ENCODE data around the gene NCAPG2. TPM values are rescaled to one million over a fixed set of nuclear protein-coding genes. Genes with fewer than 3 reads are reported as not detected.
"Not testable (repeated sequence)": the region's sequence is repeated elsewhere in the genome, so short reads cannot be mapped to it uniquely, and the experiment has no call there.

Gene NCAPG2
- total RNA-seq, 4 donors from 2014 or later = 3.4 to 9.0 (median 4.3) TPM

GRCh38 chr7:158642149-158642548 is 62.5 kb downstream of the NCAPG2 start:
- DNase-seq = no peak
- no peak overlapping the region for H3K27ac ChIP-seq
- TF ChIP-seq POLR2AphosphoS5 (IDR thresholded peaks at IDR 0.05) (no peak), POLR2A (IDR thresholded peaks at IDR 0.05) (no peak), EP300 (IDR thresholded peaks at IDR 0.05; ENCODE audit: low read depth) (no peak)
- 93 to 97% methylated on average over 2 to 4 of the region's 4 CpGs for WGBS, 2 donors (ENCODE audit: low coverage in 1 of 2)
- intact Hi-C loops (cut with DNase I; ENCODE audit: low total_unique reads) (no loop called here), in situ Hi-C loops (cut with MboI; ENCODE audit: low pct_ligation_motif_present in 1 of 4, low pct_unique_long_range_greater_than_20kb in 1 of 4, low sequenced_read_pairs in 3 of 4) (no loop called here)
- H3K4me1 ChIP-seq = no peaks in the 10 kb centered on the region
- no peak overlapping the region for H3K4me3 ChIP-seq
- H3K9me3 ChIP-seq = no peaks in the 10 kb centered on the region
- H3K27me3 ChIP-seq = no peaks in the 10 kb centered on the region
- H3K36me3 ChIP-seq = peaks cover 0 to 3% (median 0%) of the 10 kb centered on the region in 4 donors

DNA sequence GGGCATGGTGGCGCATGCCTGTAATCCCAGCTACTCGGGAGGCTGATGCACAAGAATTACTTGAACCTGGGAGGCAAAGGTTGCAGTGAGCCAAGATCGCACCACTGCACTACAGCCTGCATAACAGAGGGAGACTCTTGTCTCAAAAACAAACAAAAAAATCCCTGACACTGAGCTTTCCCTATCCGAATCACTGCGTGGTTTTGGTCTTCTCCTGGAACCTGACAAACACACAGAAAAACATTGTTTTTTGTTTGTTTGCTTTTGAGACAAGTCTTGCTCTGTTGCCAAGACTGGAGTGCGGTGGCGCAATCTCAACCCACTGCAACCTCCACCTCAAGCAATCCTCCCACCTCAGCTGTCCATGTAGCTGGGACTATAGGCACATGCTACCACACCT is 66.6 kb downstream of the NCAPG2 start:
- DNase-seq = no peak
- H3K36me3 ChIP-seq = no peaks in the 10 kb centered on the region
- in situ Hi-C loops (cut with MboI; ENCODE audit: low pct_ligation_motif_present in 1 of 4, low pct_unique_long_range_greater_than_20kb in 1 of 4, low sequenced_read_pairs in 3 of 4) (no loop called here), intact Hi-C loops (cut with DNase I; ENCODE audit: low total_unique reads) (no loop called here)
- H3K4me1 ChIP-seq = no peaks in the 10 kb centered on the region
- H3K4me3 ChIP-seq = no peak overlapping the region
- H3K27me3 ChIP-seq = no peaks in the 10 kb centered on the region
- WGBS, 2 donors (ENCODE audit: low coverage in 1 of 2) = 86 to 95% methylated on average over 5 to 7 of the region's 7 CpGs
- no peak overlapping the region for H3K27ac ChIP-seq
- no peaks in the 10 kb centered on the region for H3K9me3 ChIP-seq
- TF ChIP-seq EP300 (IDR thresholded peaks at IDR 0.05; ENCODE audit: low read depth) (no peak), POLR2A (IDR thresholded peaks at IDR 0.05) (no peak), POLR2AphosphoS5 (IDR thresholded peaks at IDR 0.05) (no peak)
- TF ChIP-seq, protein P1, sequence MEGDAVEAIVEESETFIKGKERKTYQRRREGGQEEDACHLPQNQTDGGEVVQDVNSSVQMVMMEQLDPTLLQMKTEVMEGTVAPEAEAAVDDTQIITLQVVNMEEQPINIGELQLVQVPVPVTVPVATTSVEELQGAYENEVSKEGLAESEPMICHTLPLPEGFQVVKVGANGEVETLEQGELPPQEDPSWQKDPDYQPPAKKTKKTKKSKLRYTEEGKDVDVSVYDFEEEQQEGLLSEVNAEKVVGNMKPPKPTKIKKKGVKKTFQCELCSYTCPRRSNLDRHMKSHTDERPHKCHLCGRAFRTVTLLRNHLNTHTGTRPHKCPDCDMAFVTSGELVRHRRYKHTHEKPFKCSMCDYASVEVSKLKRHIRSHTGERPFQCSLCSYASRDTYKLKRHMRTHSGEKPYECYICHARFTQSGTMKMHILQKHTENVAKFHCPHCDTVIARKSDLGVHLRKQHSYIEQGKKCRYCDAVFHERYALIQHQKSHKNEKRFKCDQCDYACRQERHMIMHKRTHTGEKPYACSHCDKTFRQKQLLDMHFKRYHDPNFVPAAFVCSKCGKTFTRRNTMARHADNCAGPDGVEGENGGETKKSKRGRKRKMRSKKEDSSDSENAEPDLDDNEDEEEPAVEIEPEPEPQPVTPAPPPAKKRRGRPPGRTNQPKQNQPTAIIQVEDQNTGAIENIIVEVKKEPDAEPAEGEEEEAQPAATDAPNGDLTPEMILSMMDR (IDR thresholded peaks at IDR 0.05) = no peak

DNA sequence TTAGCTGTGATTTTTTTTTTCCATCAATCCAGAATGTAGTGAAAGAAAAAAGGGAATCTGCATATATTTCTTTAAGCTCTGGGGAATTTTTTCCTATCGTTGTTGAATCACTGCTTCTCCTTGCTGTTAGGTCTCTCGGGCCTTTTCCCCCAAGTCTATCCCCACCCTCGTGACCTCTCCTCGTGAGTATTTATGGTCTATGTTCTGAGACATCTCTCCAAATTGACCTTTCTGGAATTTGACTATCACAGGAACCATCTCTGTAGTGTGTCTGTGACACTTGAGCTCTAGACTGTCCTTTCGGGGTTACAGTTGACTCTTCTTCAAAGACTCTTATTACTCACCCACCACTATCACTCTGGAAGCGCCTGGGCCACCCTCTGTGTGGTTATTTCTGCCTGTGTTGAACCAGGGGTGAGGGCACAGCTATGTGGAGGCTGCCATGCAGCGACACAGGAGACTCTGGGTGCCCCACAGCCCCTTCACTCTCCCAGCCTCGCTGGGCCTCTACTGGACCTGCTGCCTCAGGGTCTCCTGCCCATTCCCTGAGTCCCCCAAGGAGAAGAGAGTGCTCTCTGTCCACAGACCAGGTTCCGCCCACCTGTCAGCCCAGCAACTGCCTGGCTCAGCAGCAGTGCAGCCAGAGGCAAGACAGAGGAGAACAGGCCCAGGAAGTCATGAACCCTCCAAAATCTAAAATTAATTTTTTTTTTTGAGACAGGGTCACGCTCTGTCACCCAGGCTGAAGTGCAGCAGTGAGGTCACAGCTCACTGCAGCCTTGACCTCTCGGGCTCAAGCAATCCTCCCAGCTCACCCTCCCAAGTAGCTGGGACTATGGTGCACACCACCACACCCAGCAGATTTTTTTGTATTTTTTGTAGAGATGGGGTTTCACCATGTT is 71.3 kb downstream of the NCAPG2 start:
- intact Hi-C loops (cut with DNase I; ENCODE audit: low total_unique reads) (no loop called here), in situ Hi-C loops (cut with MboI; ENCODE audit: low pct_ligation_motif_present in 1 of 4, low pct_unique_long_range_greater_than_20kb in 1 of 4, low sequenced_read_pairs in 3 of 4) (no loop called here)
- no peaks in the 10 kb centered on the region for H3K36me3 ChIP-seq
- TF ChIP-seq POLR2AphosphoS5 (IDR thresholded peaks at IDR 0.05) = no peak
- no peak for TF ChIP-seq EP300 (IDR thresholded peaks at IDR 0.05; ENCODE audit: low read depth)
- TF ChIP-seq POLR2A (IDR thresholded peaks at IDR 0.05) = no peak
- TF ChIP-seq, protein P1 (IDR thresholded peaks at IDR 0.05) = no peak
- no peak overlapping the region for H3K4me3 ChIP-seq
- 88 to 95% methylated on average over 6 to 11 of the region's 11 CpGs for WGBS, 2 donors (ENCODE audit: low coverage in 1 of 2)
- H3K9me3 ChIP-seq = no peaks in the 10 kb centered on the region
- H3K4me1 ChIP-seq = no peaks in the 10 kb centered on the region
- no peaks in the 10 kb centered on the region for H3K27me3 ChIP-seq
- no peak for DNase-seq
- no peak overlapping the region for H3K27ac ChIP-seq

- no peak overlapping the region for H3K4me3 ChIP-seq
- no peak overlapping the region for H3K27ac ChIP-seq
- no peaks in the 10 kb centered on the region for H3K36me3 ChIP-seq
- no peaks in the 10 kb centered on the region for H3K4me1 ChIP-seq
- no peaks in the 10 kb centered on the region for H3K9me3 ChIP-seq
- intact Hi-C loops (cut with DNase I; ENCODE audit: low total_unique reads) = no loop called here
- no peak for TF ChIP-seq POLR2AphosphoS5 (IDR thresholded peaks at IDR 0.05)
- no peak for TF ChIP-seq POLR2A (IDR thresholded peaks at IDR 0.05)
- TF ChIP-seq, protein P1 (IDR thresholded peaks at IDR 0.05) = no peak
- no peak for TF ChIP-seq EP300 (IDR thresholded peaks at IDR 0.05; ENCODE audit: low read depth)
- in situ Hi-C loops (cut with MboI; ENCODE audit: low pct_ligation_motif_present in 1 of 4, low pct_unique_long_range_greater_than_20kb in 1 of 4, low sequenced_read_pairs in 3 of 4) = no loop called here
- no peaks in the 10 kb centered on the region for H3K27me3 ChIP-seq
- no peak for DNase-seq
- WGBS, 2 donors (ENCODE audit: low coverage in 1 of 2) = 93 to 96% methylated on average over 3 of the region's 3 CpGs
These were observed 72.9 kb downstream of the NCAPG2 start for GRCh38 chr7:158631574-158632195.

GRCh38 chr7:158626289-158626688 is 78.3 kb downstream of the NCAPG2 start:
- H3K9me3 ChIP-seq; DNase-seq; H3K4me1 ChIP-seq; H3K36me3 ChIP-seq; H3K27ac ChIP-seq; in situ Hi-C loops (cut with MboI; ENCODE audit: low pct_ligation_motif_present in 1 of 4, low pct_unique_long_range_greater_than_20kb in 1 of 4, low sequenced_read_pairs in 3 of 4); H3K4me3 ChIP-seq; intact Hi-C loops (cut with DNase I; ENCODE audit: low total_unique reads); H3K27me3 ChIP-seq: not testable (repeated sequence)
- WGBS, 2 donors (ENCODE audit: low coverage in 1 of 2) = 92 to 95% methylated on average over 7 to 8 of the region's 8 CpGs

Measured in transverse colon (tissue), 4 donors.